Hippocampal formation (tissue), 2 donors: ENCODE results near the gene LDLRAD2.
A peak's percentile ranks its signal among the peaks of the same experiment; 100 is the strongest.
"Not testable (repeated sequence)": the region's sequence is repeated elsewhere in the genome, so short reads cannot be mapped to it uniquely, and the experiment has no call there.

Source experiments
- DNase-seq, 2 donors: peaks; one replicate each; lab custom pipeline; 2025; lab: John Stamatoyannopoulos, UW

LDLRAD2 gene

GRCh38 chr1:21811875-21812305 lies at the start of gene LDLRAD2:
LDLRAD2 (plus strand) TSS chr1:21812265; CDS start chr1:21812452, 187 bp downstream.
- DNase-seq = no peak

GRCh38 chr1:21763236-21763635 lies 48.8 kb upstream of the LDLRAD2 start:
- no peak for DNase-seq

- DNase-seq = no peak
Observed at GRCh38 chr1:21763694-21764419, 48.2 kb upstream of the LDLRAD2 start.

- DNase-seq = no peak
Observed at GRCh38 chr1:21764615-21765423, 47.2 kb upstream of the LDLRAD2 start.

GRCh38 chr1:21766210-21766609 lies 45.9 kb upstream of the LDLRAD2 start:
- no peak for DNase-seq

GRCh38 chr1:21767106-21767505 lies 45.0 kb upstream of the LDLRAD2 start:
- not testable (repeated sequence) for DNase-seq

GRCh38 chr1:21770201-21770600 lies 41.9 kb upstream of the LDLRAD2 start:
- no peak for DNase-seq

- not testable (repeated sequence) for DNase-seq
Observed at GRCh38 chr1:21770602-21771001, 41.5 kb upstream of the LDLRAD2 start.

GRCh38 chr1:21771672-21772071 lies 40.4 kb upstream of the LDLRAD2 start:
- DNase-seq = not testable (repeated sequence)

GRCh38 chr1:21773585-21773984 lies 38.5 kb upstream of the LDLRAD2 start:
- no peak for DNase-seq

- DNase-seq = no peak
Observed at GRCh38 chr1:21774835-21775549, 37.1 kb upstream of the LDLRAD2 start.

GRCh38 chr1:21775550-21775914 lies 36.5 kb upstream of the LDLRAD2 start:
- DNase-seq = peak in 1 of 2 donors; percentile 11

- DNase-seq = no peak
Observed at GRCh38 chr1:21775985-21776562, 36.0 kb upstream of the LDLRAD2 start.

- not testable (repeated sequence) for DNase-seq
Observed at GRCh38 chr1:21776925-21777324, 35.1 kb upstream of the LDLRAD2 start.

- no peak for DNase-seq
Observed at GRCh38 chr1:21778405-21778727, 33.7 kb upstream of the LDLRAD2 start.

- DNase-seq = no peak
Observed at GRCh38 chr1:21779613-21780521, 32.2 kb upstream of the LDLRAD2 start.

- DNase-seq = no peak
Observed at GRCh38 chr1:21781815-21782348, 30.2 kb upstream of the LDLRAD2 start.

- DNase-seq = peak; percentile 21 to 60
Observed at GRCh38 chr1:21782349-21782867, 29.7 kb upstream of the LDLRAD2 start.

- peak; percentile 95 to 96 for DNase-seq
Observed at GRCh38 chr1:21782868-21783678, 29.0 kb upstream of the LDLRAD2 start, which contains the start of gene USP48. USP48 (minus strand) TSS chr1:21783149; CDS start chr1:21782957, 192 bp downstream.
